ENCODE results near the gene ERCC2. TPM values are rescaled to one million over a fixed set of nuclear protein-coding genes. Genes with fewer than 3 reads are reported as not detected.

Gene ERCC2
- total RNA-seq, 1 experiment from 2014 or later, result 27.7 TPM

Other genes starting within 250 kb of the ERCC2 start
- not detected in 2 replicates for gene NKPD1, start 209.6 kb downstream of the ERCC2 start, total RNA-seq (2014; rRNA removed; shearing (Covaris generic))
- gene TRAPPC6A, start 192.3 kb downstream of the ERCC2 start, total RNA-seq (2014; rRNA removed; shearing (Covaris generic)), result 3.0 and 4.7 TPM in 2 replicates
- gene BLOC1S3, start 191.8 kb downstream of the ERCC2 start, total RNA-seq (2014; rRNA removed; shearing (Covaris generic)), result 2.1 and 2.6 TPM in 2 replicates
- 0.13 TPM in 1 of 2 replicates, not detected in the other for gene EXOC3L2, start 125.2 kb downstream of the ERCC2 start, total RNA-seq (2014; rRNA removed; shearing (Covaris generic))
- gene MARK4, start 119.3 kb downstream of the ERCC2 start, total RNA-seq (2014; rRNA removed; shearing (Covaris generic)), result 16.5 and 16.8 TPM in 2 replicates
- gene CKM, start 47.7 kb downstream of the ERCC2 start, total RNA-seq (2014; rRNA removed; shearing (Covaris generic)), result 3.9 and 4.6 TPM in 2 replicates
- not detected in 2 replicates for gene KLC3, start 29.8 kb downstream of the ERCC2 start, total RNA-seq (2014; rRNA removed; shearing (Covaris generic))
- 2.4 and 3.2 TPM in 2 replicates for gene PPP1R13L, start 34.5 kb upstream of the ERCC2 start, total RNA-seq (2014; rRNA removed; shearing (Covaris generic))
- gene POLR1G, start 36.1 kb upstream of the ERCC2 start, total RNA-seq (2014; rRNA removed; shearing (Covaris generic)), result 20.9 and 21.8 TPM in 2 replicates
- 29.7 and 32.3 TPM in 2 replicates for gene ERCC1, start 53.3 kb upstream of the ERCC2 start, total RNA-seq (2014; rRNA removed; shearing (Covaris generic))
- 0.35 and 0.40 TPM in 2 replicates for gene FOSB, start 97.4 kb upstream of the ERCC2 start, total RNA-seq (2014; rRNA removed; shearing (Covaris generic))
- gene RTN2, start 126.5 kb upstream of the ERCC2 start, total RNA-seq (2014; rRNA removed; shearing (Covaris generic)), result 29.3 and 30.9 TPM in 2 replicates
- 1.0 and 1.4 TPM in 2 replicates for gene PPM1N, start 127.9 kb upstream of the ERCC2 start, total RNA-seq (2014; rRNA removed; shearing (Covaris generic))
- 43.8 and 48.8 TPM in 2 replicates for gene VASP, start 136.9 kb upstream of the ERCC2 start, total RNA-seq (2014; rRNA removed; shearing (Covaris generic))
- gene OPA3, start 214.2 kb upstream of the ERCC2 start, total RNA-seq (2014; rRNA removed; shearing (Covaris generic)), result 8.6 and 9.9 TPM in 2 replicates
- gene GPR4, start 231.6 kb upstream of the ERCC2 start, total RNA-seq (2014; rRNA removed; shearing (Covaris generic)), result 0.14 and 0.18 TPM in 2 replicates

All from SJCRH30 (cell line).